Neural cell (in vitro differentiated cells): Measurements from ENCODE around the gene DZIP1. TPM values are rescaled to one million over a fixed set of nuclear protein-coding genes. Genes with fewer than 3 reads are reported as not detected.
"Not testable (repeated sequence)": the region's sequence is repeated elsewhere in the genome, so short reads cannot be mapped to it uniquely, and the experiment has no call there.

Experiments
- H2AFZ ChIP-seq: fragments of 200-600, 300-800 bp; sonication (generic), shearing (Covaris generic); 2 replicates; pipeline ENCODE4 v1.6.0; 2014; ENCODE audit warnings: low read depth, mild to moderate bottlenecking, antibody characterized with exemption, low read length, moderate library complexity
- H3F3A ChIP-seq: fragments of 200-600 bp; shearing (Covaris generic); 2 replicates; pipeline ENCODE4 v1.6.1; 2016; ENCODE audit warnings: mild to moderate bottlenecking, moderate library complexity, mixed read lengths, antibody characterized with exemption, low read length; ENCODE audit not compliant: insufficient read depth, poor library complexity, severe bottlenecking
- H3K27ac ChIP-seq: fragments of 200-600, 300-800 bp; sonication (generic), shearing (Covaris generic); 2 replicates; pipeline ENCODE4 v1.5.1; 2014; ENCODE audit warnings: mild to moderate bottlenecking, low read length, moderate library complexity
- H3K27me3 ChIP-seq: fragments of 300-800, 200-600 bp; sonication (generic), shearing (Covaris generic); 2 replicates; pipeline ENCODE4 v1.6.0; 2014; ENCODE audit warnings: mild to moderate bottlenecking, low read depth, low read length, moderate library complexity; ENCODE audit not compliant: insufficient read depth
- H3K36me3 ChIP-seq: fragments of 300-800, 200-600 bp; sonication (generic), shearing (Covaris generic); 2 replicates; pipeline ENCODE4 v1.5.1; 2014; ENCODE audit warnings: mild to moderate bottlenecking, antibody characterized with exemption, low read length, moderate library complexity; ENCODE audit not compliant: insufficient read depth
- H3K4me2 ChIP-seq: fragments of 300-800, 200-600 bp; sonication (generic), shearing (Covaris generic); 2 replicates; pipeline ENCODE4 v1.6.0; 2014; ENCODE audit warnings: mild to moderate bottlenecking, low read length
- H3K4me3 ChIP-seq: fragments of 300-800, 200-600 bp; sonication (generic), shearing (Covaris generic); 2 replicates; pipeline ENCODE4 v1.5.1; 2014; ENCODE audit warnings: mild to moderate bottlenecking, low read length, moderate library complexity
- H3K79me2 ChIP-seq: fragments of 200-600 bp; shearing (Covaris generic); replicated peaks from 2 replicates; pipeline ENCODE4 v1.6.0; 2014; ENCODE audit warnings: mild to moderate bottlenecking, low read length, moderate library complexity; ENCODE audit not compliant: insufficient read depth
- H3K9ac ChIP-seq: fragments of 300-800, 200-600 bp; sonication (generic), shearing (Covaris generic); 2 replicates; pipeline ENCODE4 v1.6.1; 2016; ENCODE audit warnings: mild to moderate bottlenecking, low read length, mixed read lengths
- H3K9me2 ChIP-seq: fragments of 200-600 bp; shearing (Covaris generic); 2 replicates; pipeline ENCODE4 v1.6.1; 2016; ENCODE audit warnings: mild to moderate bottlenecking, low read length, mixed read lengths; ENCODE audit not compliant: insufficient read depth
- H3K9me3 ChIP-seq: fragments of 200-600, 300-800 bp; sonication (generic), shearing (Covaris generic); 2 replicates; pipeline ENCODE4 v1.6.1; 2016; ENCODE audit warnings: mild to moderate bottlenecking, mixed run types, low read length, moderate library complexity, mixed read lengths
- H4K20me1 ChIP-seq: fragments of 200-600 bp; shearing (Covaris generic); 2 replicates; pipeline ENCODE4 v1.6.1; 2016; ENCODE audit warnings: mild to moderate bottlenecking, mixed run types; ENCODE audit not compliant: insufficient read depth
- CTCF ChIP-seq: fragments of 450-650 bp; IDR thresholded peaks from 2 replicates; pipeline ENCODE4 v1.5.1; 2014; ENCODE audit warnings: antibody characterized with exemption, mild to moderate bottlenecking, moderate library complexity; ENCODE audit not compliant: poor library complexity, severe bottlenecking
- EP300 ChIP-seq: fragments of 450-650 bp; conservative IDR thresholded peaks from 2 replicates; pipeline ENCODE4 v1.6.1; 2014; ENCODE audit warnings: antibody characterized with exemption, mild to moderate bottlenecking, moderate library complexity; ENCODE audit not compliant: poor library complexity, severe bottlenecking
- EZH2 ChIP-seq: fragments of 200-600, 300-800 bp; shearing (Covaris generic), sonication (generic); IDR thresholded peaks from 2 replicates; pipeline ENCODE4 v1.6.1; 2014; ENCODE audit warnings: antibody characterized with exemption, low read length, borderline replicate concordance, mild to moderate bottlenecking; ENCODE audit not compliant: insufficient read depth, poor library complexity, severe bottlenecking
- MXI1 ChIP-seq: fragments of 450-650 bp; conservative IDR thresholded peaks from 2 replicates; pipeline ENCODE4 v1.6.1; 2014; ENCODE audit warnings: antibody characterized with exemption, mild to moderate bottlenecking; ENCODE audit not compliant: poor library complexity, severe bottlenecking
- POLR2AphosphoS5 ChIP-seq: IDR thresholded peaks from 2 replicates; pipeline ENCODE4 v1.6.1; 2012
- RAD21 ChIP-seq: fragments of 450-650 bp; conservative IDR thresholded peaks from 2 replicates; pipeline ENCODE4 v1.6.1; 2014; ENCODE audit warnings: antibody characterized with exemption, mild to moderate bottlenecking, moderate library complexity
- REST ChIP-seq: IDR thresholded peaks from 2 replicates; pipeline ENCODE4 v1.6.1; 2012; ENCODE audit warnings: borderline replicate concordance
- SMC3 ChIP-seq: fragments of 450-650 bp; conservative IDR thresholded peaks from 2 replicates; pipeline ENCODE4 v1.6.1; 2014; ENCODE audit warnings: antibody characterized with exemption, mild to moderate bottlenecking, moderate library complexity; ENCODE audit not compliant: poor library complexity
- TAF1 ChIP-seq: IDR thresholded peaks from 2 replicates; pipeline ENCODE4 v1.6.1; 2012; ENCODE audit warnings: low read depth
- polyA minus RNA-seq: library from RNA; depleted of rRNA, polyadenylated mRNA; stranded (reverse); fragments of >200 nt; gene quantifications from 2 replicates; pipeline ENCODE4 v1.2.3, GENCODE V29; 2014
- polyA plus RNA-seq: library from polyadenylated mRNA; depleted of rRNA; stranded (reverse); fragments of >200 nt; gene quantifications from 2 replicates; pipeline ENCODE4 v1.2.3, GENCODE V29; 2014

Gene DZIP1
- polyA plus RNA-seq: 32.1 and 35.3 TPM in 2 replicates
- 43.8 and 46.5 TPM in 2 replicates for polyA minus RNA-seq

GRCh38 chr13:95644601-95645052 is at the start of gene DZIP1:
Gene DZIP1, minus strand, starts transcription at chr13:95644706. Its CDS starts 2,677 bp downstream, at chr13:95642029.
- peaks cover 5% of the 10 kb centered on the region for H3K36me3 ChIP-seq
- H3F3A ChIP-seq: no peaks in the 10 kb centered on the region
- peaks cover 3% of the 10 kb centered on the region for H3K9me2 ChIP-seq
- H2AFZ ChIP-seq: peak within 1 kb of the TSS; percentile 76
- no peaks in the 10 kb centered on the region for H4K20me1 ChIP-seq
- H3K27ac ChIP-seq: peak within 1 kb of the TSS; percentile 31
- peak within 1 kb of the TSS; percentile 73 for H3K9ac ChIP-seq
- peak within 1 kb of the TSS; percentile 90 for H3K4me3 ChIP-seq
- H3K4me2 ChIP-seq: peak within 1 kb of the TSS; percentile 78
- no peaks in the 10 kb centered on the region for H3K9me3 ChIP-seq
- peaks cover 4% of the 10 kb centered on the region for H3K79me2 ChIP-seq
- TF ChIP-seq EZH2: no peak
- peak; percentile 9 for TF ChIP-seq MXI1
- TF ChIP-seq POLR2AphosphoS5: peak; percentile 37
- TF ChIP-seq SMC3: no peak
- H3K27me3 ChIP-seq: peaks cover 14% of the 10 kb centered on the region

GRCh38 chr13:95690986-95691385 is 46.5 kb upstream of the DZIP1 start:
- H3K9me3 ChIP-seq, H3F3A ChIP-seq, H3K4me3 ChIP-seq, H3K79me2 ChIP-seq, H3K27me3 ChIP-seq, H3K9me2 ChIP-seq, H3K4me2 ChIP-seq, H3K36me3 ChIP-seq, H4K20me1 ChIP-seq, H2AFZ ChIP-seq, H3K27ac ChIP-seq, H3K9ac ChIP-seq: not testable (repeated sequence)

GRCh38 chr13:95689582-95689926 is 45.0 kb upstream of the DZIP1 start:
- Histone ChIP-seq H4K20me1 (no peaks in the 10 kb centered on the region), H3K9ac (no peak overlapping the region), H3K79me2 (no peaks in the 10 kb centered on the region), H3F3A (no peaks in the 10 kb centered on the region), H3K36me3 (no peaks in the 10 kb centered on the region), H3K4me2 (no peak overlapping the region), H2AFZ (no peak overlapping the region), H3K9me2 (no peaks in the 10 kb centered on the region), H3K27ac (no peak overlapping the region), H3K9me3 (no peaks in the 10 kb centered on the region), H3K4me3 (no peak overlapping the region), H3K27me3 (no peaks in the 10 kb centered on the region)
- TF ChIP-seq MXI1: no peak
- no peak for TF ChIP-seq EP300
- no peak for TF ChIP-seq POLR2AphosphoS5
- TF ChIP-seq RAD21: no peak
- TF ChIP-seq TAF1: no peak
- TF ChIP-seq CTCF: no peak
- TF ChIP-seq REST: no peak
- TF ChIP-seq SMC3: no peak
- no peak for TF ChIP-seq EZH2

GRCh38 chr13:95684960-95685359 is 40.5 kb upstream of the DZIP1 start:
- H3F3A ChIP-seq, H3K9ac ChIP-seq, H4K20me1 ChIP-seq, H3K4me2 ChIP-seq, H3K27ac ChIP-seq, H3K9me3 ChIP-seq, H3K9me2 ChIP-seq, H2AFZ ChIP-seq, H3K27me3 ChIP-seq, H3K79me2 ChIP-seq, H3K4me3 ChIP-seq, H3K36me3 ChIP-seq: not testable (repeated sequence)
